Lower lobe of right lung (tissue), 2 donors: ENCODE results near the gene ZDHHC18. TPM values are rescaled to one million over a fixed set of nuclear protein-coding genes. Genes with fewer than 3 reads are reported as not detected.
A peak's percentile ranks its signal among the peaks of the same experiment; 100 is the strongest.
"Not testable (repeated sequence)": the region's sequence is repeated elsewhere in the genome, so short reads cannot be mapped to it uniquely, and the experiment has no call there.

Source experiments
- ATAC-seq, 2 donors: fragments of 200-7000 bp; cut with Tn5 transposase; one replicate each; pipeline ENCODE4 v1.9.1; 2020 to 2022; ENCODE audit warnings: mild to moderate bottlenecking in 2 of 2, moderate library complexity in 2 of 2
- DNase-seq: peaks from one replicate; pipeline ENCODE4 v3.0.0-alpha.2; 2020
- H3K27ac ChIP-seq: fragments of 200-600 bp; one replicate; pipeline ENCODE4 v1.8.0; 2022
- H3K27me3 ChIP-seq: fragments of 200-600 bp; one replicate; pipeline ENCODE4 v1.8.0; 2022; ENCODE audit warnings: low read depth
- H3K36me3 ChIP-seq: fragments of 200-600 bp; one replicate; pipeline ENCODE4 v1.8.0; 2022; ENCODE audit warnings: mild to moderate bottlenecking
- H3K4me1 ChIP-seq: fragments of 200-600 bp; one replicate; pipeline ENCODE4 v1.8.0; 2022
- H3K4me3 ChIP-seq: fragments of 200-600 bp; one replicate; pipeline ENCODE4 v1.8.0; 2022; ENCODE audit warnings: mild to moderate bottlenecking
- H3K9me3 ChIP-seq: fragments of 200-600 bp; one replicate; pipeline ENCODE4 v1.8.0; 2022
- intact Hi-C: fragments of 100-400 bp; cut with DNase I; formaldehyde crosslinking; loops from one replicate; pipeline ENCODE4 v1.11.0; 2022
- total RNA-seq: library from RNA; stranded (reverse); fragmentation: NEBNext Ultra II Directional; extraction: Animal tissue kit (Norgen Biotek cat#: 25700); gene quantifications from one replicate; pipeline ENCODE4 v1.2.1, GENCODE V29; 2021
- TF ChIP-seq, protein P1 (sequence below): fragments of 200-600 bp; IDR thresholded peaks from one replicate; pipeline ENCODE4 v1.8.0; 2022; ENCODE audit warnings: antibody characterized with exemption, mild to moderate bottlenecking
- donor health status: DM: no; HTN: yes; CAD: no; lungs with severe emphysema.

The ZDHHC18 gene
- total RNA-seq, 1 donor from 2014 or later = 29.1 TPM

DNA sequence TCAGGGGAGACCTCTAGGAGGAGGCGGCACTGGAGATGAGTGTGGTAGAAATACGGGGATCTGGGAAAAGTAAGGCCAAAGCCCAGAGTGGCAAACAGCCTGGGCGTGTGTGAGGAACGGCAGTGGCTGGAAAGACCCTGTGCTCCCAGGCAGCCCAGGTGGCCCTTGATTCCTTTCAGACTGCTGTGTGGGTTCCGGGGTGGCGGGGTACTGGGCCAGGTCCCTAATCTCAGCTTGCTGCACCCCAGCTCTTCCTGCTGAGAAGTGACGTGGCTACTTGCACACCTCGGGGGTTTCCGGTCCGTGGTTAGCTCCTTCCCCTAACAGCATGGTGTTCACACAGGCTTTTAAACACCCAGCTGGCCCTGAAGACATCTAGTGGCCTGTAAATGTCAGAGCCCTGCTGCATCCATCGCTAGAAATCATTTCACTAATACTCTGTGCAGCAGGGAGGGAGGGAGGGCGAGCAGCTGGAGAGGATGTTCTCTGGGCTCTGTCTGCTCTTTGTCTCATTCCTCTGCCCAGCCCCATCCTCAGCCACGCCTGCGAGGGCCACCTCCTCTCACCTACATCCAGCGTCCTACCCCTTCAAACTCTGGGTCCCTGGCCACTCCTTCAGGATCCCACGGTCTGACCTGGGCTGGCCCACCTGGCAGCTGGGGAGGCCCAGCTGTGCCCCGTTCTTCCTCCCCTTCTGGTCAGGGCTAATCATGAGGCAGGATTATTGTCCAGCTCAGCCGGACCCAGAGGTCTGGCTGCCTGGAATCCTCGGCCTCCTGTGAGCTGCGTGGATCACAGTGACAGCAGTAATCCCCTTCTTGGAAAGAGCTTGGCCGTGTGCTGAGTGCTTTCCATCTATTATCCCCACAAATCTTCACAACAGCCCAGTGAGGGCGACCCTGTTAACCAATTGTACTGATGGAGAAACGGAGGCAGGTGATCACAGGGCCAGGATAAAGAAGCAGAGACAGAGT is 7.2 kb downstream of the ZDHHC18 start:
- no peaks in the 10 kb centered on the region for H3K9me3 ChIP-seq
- H3K27me3 ChIP-seq = no peaks in the 10 kb centered on the region
- no peak overlapping the region for H3K4me3 ChIP-seq
- H3K36me3 ChIP-seq = peaks cover 69% of the 10 kb centered on the region
- DNase-seq = peak; percentile 76
- intact Hi-C loops = no loop called here
- H3K4me1 ChIP-seq = peaks cover 25% of the 10 kb centered on the region
- peak; percentile 67 to 77 for ATAC-seq
- H3K27ac ChIP-seq = peak overlapping the region; percentile 58
- TF ChIP-seq, protein P1, sequence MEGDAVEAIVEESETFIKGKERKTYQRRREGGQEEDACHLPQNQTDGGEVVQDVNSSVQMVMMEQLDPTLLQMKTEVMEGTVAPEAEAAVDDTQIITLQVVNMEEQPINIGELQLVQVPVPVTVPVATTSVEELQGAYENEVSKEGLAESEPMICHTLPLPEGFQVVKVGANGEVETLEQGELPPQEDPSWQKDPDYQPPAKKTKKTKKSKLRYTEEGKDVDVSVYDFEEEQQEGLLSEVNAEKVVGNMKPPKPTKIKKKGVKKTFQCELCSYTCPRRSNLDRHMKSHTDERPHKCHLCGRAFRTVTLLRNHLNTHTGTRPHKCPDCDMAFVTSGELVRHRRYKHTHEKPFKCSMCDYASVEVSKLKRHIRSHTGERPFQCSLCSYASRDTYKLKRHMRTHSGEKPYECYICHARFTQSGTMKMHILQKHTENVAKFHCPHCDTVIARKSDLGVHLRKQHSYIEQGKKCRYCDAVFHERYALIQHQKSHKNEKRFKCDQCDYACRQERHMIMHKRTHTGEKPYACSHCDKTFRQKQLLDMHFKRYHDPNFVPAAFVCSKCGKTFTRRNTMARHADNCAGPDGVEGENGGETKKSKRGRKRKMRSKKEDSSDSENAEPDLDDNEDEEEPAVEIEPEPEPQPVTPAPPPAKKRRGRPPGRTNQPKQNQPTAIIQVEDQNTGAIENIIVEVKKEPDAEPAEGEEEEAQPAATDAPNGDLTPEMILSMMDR = no peak

DNA sequence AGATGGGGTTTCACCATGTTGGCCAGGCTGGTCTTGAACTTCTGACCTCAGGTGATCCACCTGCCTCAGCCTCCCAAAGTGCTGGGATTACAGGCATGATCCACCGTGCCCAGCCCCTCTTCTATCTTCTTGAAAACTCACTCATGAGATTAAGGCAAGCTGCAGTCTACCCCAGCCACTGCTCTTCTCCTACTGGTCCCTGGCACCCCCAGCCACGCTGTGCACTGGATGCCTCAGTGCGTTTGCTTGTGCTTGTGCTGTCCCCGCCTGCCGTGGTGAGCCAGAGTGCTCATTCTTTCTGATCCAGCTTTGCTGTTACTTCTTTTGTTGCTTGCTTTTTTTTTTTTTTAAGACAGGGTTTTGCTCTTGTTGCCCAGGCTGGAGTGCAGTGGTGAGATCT is 11.2 kb downstream of the ZDHHC18 start:
- H3K27ac ChIP-seq, intact Hi-C loops, DNase-seq, H3K9me3 ChIP-seq, H3K4me1 ChIP-seq, H3K27me3 ChIP-seq, ATAC-seq, H3K4me3 ChIP-seq: not testable (repeated sequence)
- H3K36me3 ChIP-seq = peaks cover 92% of the 10 kb centered on the region

DNA sequence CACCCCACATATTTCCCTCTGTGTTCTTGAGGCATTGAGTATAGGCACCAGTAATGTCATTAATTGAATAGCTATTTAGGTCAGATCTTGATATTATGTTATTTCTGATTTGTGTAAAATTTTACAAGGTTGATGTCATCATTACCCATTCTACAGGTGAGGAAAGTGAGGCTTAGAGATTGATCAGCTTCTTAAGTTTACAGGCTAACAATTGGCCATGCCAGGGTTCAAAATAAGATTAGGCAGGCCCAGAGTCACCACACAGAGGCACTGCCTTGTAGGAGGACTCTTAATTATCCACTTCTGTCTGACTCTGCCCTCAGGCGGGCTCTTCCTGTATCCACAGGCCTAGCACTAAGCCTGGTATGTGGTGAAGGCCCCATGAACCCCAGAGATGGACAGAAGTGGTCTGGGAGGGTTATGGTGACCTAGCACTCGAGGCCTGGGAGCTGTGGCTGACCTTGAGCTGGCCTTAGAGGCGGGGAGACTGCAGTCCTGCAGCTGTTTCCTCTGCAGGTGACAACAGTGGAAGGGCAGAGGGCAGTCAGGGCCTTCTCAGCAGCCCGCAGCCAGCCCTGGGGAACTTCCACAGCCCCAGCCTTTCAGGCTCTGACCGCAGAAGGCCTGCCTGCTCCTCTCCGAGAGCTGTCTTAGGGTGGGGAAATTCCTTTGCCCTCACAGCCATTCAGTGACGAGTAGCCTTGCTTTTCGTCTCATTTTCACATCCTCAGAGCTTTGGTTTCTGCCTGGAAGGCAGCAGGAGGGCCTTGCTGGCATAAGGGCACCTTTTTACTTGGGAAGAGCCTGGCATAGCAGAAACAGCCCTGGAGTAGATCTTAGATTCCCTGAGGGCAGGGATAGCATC is 12.2 kb downstream of the ZDHHC18 start:
- Histone ChIP-seq H3K4me1 (no peaks in the 10 kb centered on the region), H3K4me3 (no peak overlapping the region), H3K9me3 (no peaks in the 10 kb centered on the region), H3K27me3 (no peaks in the 10 kb centered on the region), H3K27ac (no peak overlapping the region), H3K36me3 (peaks cover 90% of the 10 kb centered on the region)
- TF ChIP-seq, protein P1 = no peak
- intact Hi-C loops = no loop called here
- ATAC-seq (peak; percentile 9 to 48), DNase-seq (no peak)

DNA sequence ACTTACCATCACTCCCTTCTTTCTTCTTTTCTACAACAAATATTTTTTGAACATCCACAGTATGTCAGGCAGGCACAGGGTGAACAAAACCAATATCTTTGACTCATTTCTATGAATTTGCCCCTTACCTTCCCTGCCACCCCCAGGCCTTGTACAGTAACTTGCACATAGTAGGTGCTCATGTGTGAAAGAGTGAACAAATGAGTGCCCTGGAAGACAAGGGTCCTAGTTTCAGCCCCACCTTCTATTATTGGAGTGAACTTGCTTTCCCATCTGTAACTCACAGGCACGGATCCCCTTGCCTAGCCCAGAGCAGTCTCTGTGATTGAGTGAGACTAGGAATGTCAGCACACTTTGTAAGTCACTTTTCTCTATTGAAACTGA is 12.8 kb downstream of the ZDHHC18 start:
- H3K36me3 ChIP-seq = peaks cover 90% of the 10 kb centered on the region
- H3K4me3 ChIP-seq = no peak overlapping the region
- no peak for ATAC-seq
- H3K9me3 ChIP-seq = no peaks in the 10 kb centered on the region
- TF ChIP-seq, protein P1 = no peak
- no peaks in the 10 kb centered on the region for H3K27me3 ChIP-seq
- no peaks in the 10 kb centered on the region for H3K4me1 ChIP-seq
- H3K27ac ChIP-seq = no peak overlapping the region
- no peak for DNase-seq
- intact Hi-C loops = no loop called here

DNA sequence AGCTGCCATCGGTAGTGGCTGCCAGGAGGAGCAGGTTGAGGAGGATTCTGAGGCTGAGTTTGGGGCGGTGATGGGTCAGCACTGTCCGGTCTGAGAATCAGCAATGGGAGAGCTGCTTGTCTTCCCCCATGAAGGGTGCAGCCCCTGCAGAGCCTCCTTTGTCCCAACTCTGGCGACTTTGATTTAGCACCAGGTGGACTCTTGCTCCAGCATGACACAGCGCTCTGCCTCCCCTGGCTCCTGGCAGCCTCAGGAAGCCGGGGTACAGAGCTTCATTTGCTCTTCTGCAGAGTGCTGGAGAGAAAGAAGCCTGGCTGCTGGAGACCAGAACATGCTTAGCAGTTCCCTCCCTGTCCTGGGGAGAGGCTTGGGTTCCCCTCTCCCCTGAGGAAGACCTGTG is 13.3 kb downstream of the ZDHHC18 start:
- TF ChIP-seq, protein P1 = no peak
- no peaks in the 10 kb centered on the region for H3K9me3 ChIP-seq
- H3K27ac ChIP-seq = no peak overlapping the region
- no peak overlapping the region for H3K4me3 ChIP-seq
- H3K36me3 ChIP-seq = peaks cover 86% of the 10 kb centered on the region
- no peaks in the 10 kb centered on the region for H3K27me3 ChIP-seq
- intact Hi-C loops = no loop called here
- ATAC-seq = no peak
- H3K4me1 ChIP-seq = no peaks in the 10 kb centered on the region
- DNase-seq = no peak
